K562 (cell line): ENCODE results near the gene SKOR1. TPM values are rescaled to one million over a fixed set of nuclear protein-coding genes. Genes with fewer than 3 reads are reported as not detected.

Experiments
- ATAC-seq: fragments of 200-7000 bp; cut with Tn5 transposase; 3 replicates; pipeline ENCODE4 v1.9.1; 2020; ENCODE audit warnings: moderate library complexity
- BruUV-seq: library from RNA; stranded (reverse); fragments of 400-500 nt; replicated peaks from 2 replicates; lab custom pipeline; 2021; lab: Mats Ljungman, UMichigan
- CTCF ChIA-PET: fragments of 300-600 bp; formaldehyde crosslinking; extraction: SDS; loops from one replicate; lab custom pipeline; 2021; ENCODE audit warnings: low intra/inter-chr PET ratio; lab: Yijun Ruan, JAX
- POLR2A ChIA-PET: fragments of 300-600, 350-650 bp; sonication (Branson Sonifier 250); formaldehyde crosslinking; extraction: SDS; loops from one replicate; lab custom pipeline; 2021; ENCODE audit warnings: antibody characterized with exemption, inconsistent platforms; lab: Yijun Ruan, JAX
- DNase-seq, 4 experiments: peaks; one replicate each; pipeline versions ENCODE4 v3.0.0 to v3.0.0-alpha.2; 2011 to 2018; ENCODE audit warnings: low spot score in 3 of 4, mixed read lengths in 3 of 4; ENCODE audit errors: extremely low read depth in 1 of 4
- FAIRE-seq: peaks from 2 replicates; lab custom pipeline; 2011; peaks lifted over from hg19 to GRCh38; lab: Jason Lieb, UNC
- H2AFZ ChIP-seq: 2 replicates; pipeline ENCODE4 v1.6.0; 2011; ENCODE audit warnings: low read depth, low read length, control low read depth, inconsistent platforms
- H3K27ac ChIP-seq: fragments of 200-600 bp; 3 replicates; pipeline ENCODE4 v1.8.0; 2011; ENCODE audit warnings: low read depth, mild to moderate bottlenecking, control low read depth, inconsistent platforms, low read length, moderate library complexity, mixed read lengths; ENCODE audit errors: extremely low read depth
- H3K27me3 ChIP-seq, 2 experiments: fragments of 300-600 bp in 1 of 2; 2 replicates in 1 of 2; 3 replicates in 1 of 2; pipeline versions ENCODE4 v1.6.0 to v1.8.0; 2011; ENCODE audit warnings: inconsistent platforms in 2 of 2, low read length in 2 of 2, mild to moderate bottlenecking in 1 of 2, mixed read lengths in 1 of 2, moderate library complexity in 1 of 2; ENCODE audit not compliant: control insufficient read depth in 2 of 2, insufficient read depth in 2 of 2
- H3K36me3 ChIP-seq: fragments of 300-600 bp; 3 replicates; pipeline ENCODE4 v1.8.0; 2011; ENCODE audit warnings: mild to moderate bottlenecking, low read length, inconsistent platforms; ENCODE audit not compliant: control insufficient read depth, insufficient read depth
- H3K4me1 ChIP-seq, 2 experiments: fragments of 200-600 bp in 1 of 2; replicated peaks in 1 of 2; 2 replicates in 1 of 2; 3 replicates in 1 of 2; pipeline versions ENCODE4 v1.5.1 to v1.8.0; 2011; ENCODE audit warnings: inconsistent platforms in 2 of 2, low read length in 2 of 2, mild to moderate bottlenecking in 1 of 2, mixed read lengths in 1 of 2, moderate library complexity in 1 of 2; ENCODE audit not compliant: control insufficient read depth in 2 of 2, insufficient read depth in 2 of 2
- H3K4me2 ChIP-seq: 2 replicates; pipeline ENCODE4 v1.6.1; 2011; ENCODE audit warnings: low read length, control low read depth, inconsistent platforms, mixed read lengths; ENCODE audit not compliant: insufficient read depth
- H3K4me3 ChIP-seq: fragments of 200-600 bp; sonication (generic), shearing (Covaris generic); 2 replicates; pipeline ENCODE4 v1.5.1; 2016; ENCODE audit warnings: control low read depth, inconsistent platforms
- H3K79me2 ChIP-seq: fragments of 200-600 bp; 3 replicates; pipeline ENCODE4 v1.8.0; 2011; ENCODE audit warnings: low read length, inconsistent platforms; ENCODE audit not compliant: control insufficient read depth, insufficient read depth
- H3K9ac ChIP-seq, 2 experiments: 2 replicates each; pipeline versions ENCODE4 v1.6.0 to v1.6.1; 2011; ENCODE audit warnings: low read depth in 2 of 2, low read length in 2 of 2, control low read depth in 1 of 2, inconsistent platforms in 1 of 2, mild to moderate bottlenecking in 1 of 2, mixed read lengths in 1 of 2; ENCODE audit not compliant: insufficient read depth in 1 of 2
- H3K9me1 ChIP-seq: one replicate; pipeline ENCODE4 v1.6.0; 2011; ENCODE audit warnings: inconsistent platforms, mild to moderate bottlenecking, low read length, moderate library complexity; ENCODE audit not compliant: control insufficient read depth, insufficient read depth
- H3K9me3 ChIP-seq: replicated peaks from 2 replicates; pipeline ENCODE4 v1.5.1; 2011; ENCODE audit warnings: low read depth, low read length, inconsistent platforms; ENCODE audit not compliant: control insufficient read depth, insufficient read depth
- H4K20me1 ChIP-seq: replicated peaks from 2 replicates; pipeline ENCODE4 v1.6.1; 2011; ENCODE audit warnings: low read length, inconsistent platforms, mixed read lengths; ENCODE audit not compliant: control insufficient read depth, insufficient read depth
- AFF1 ChIP-seq, 2 experiments: fragments of 450-650 bp; IDR thresholded peaks; 2 replicates each; pipeline ENCODE4 v1.6.1; 2018; ENCODE audit warnings: mild to moderate bottlenecking in 2 of 2, low read depth in 1 of 2; ENCODE audit not compliant: partially characterized antibody in 2 of 2
- CTCF ChIP-seq, 3 experiments: IDR thresholded peaks in 2 of 3; conservative IDR thresholded peaks in 1 of 3; 2 replicates each; pipeline ENCODE4 v1.5.1; 2011 to 2012; ENCODE audit warnings: low read length in 3 of 3, mild to moderate bottlenecking in 3 of 3, control low read depth in 2 of 3, improper control_type of control experiment in 1 of 3, inconsistent platforms in 1 of 3, low read depth in 1 of 3, mixed read lengths in 1 of 3, moderate library complexity in 1 of 3; ENCODE audit not compliant: insufficient read depth in 2 of 3
- ELK3 ChIP-seq: fragments of 450-650 bp; formaldehyde crosslinking; IDR thresholded peaks from 2 replicates; pipeline ENCODE4 v1.4.0; 2020; ENCODE audit warnings: mild to moderate bottlenecking
- FOXK1 ChIP-seq: sonication (generic); formaldehyde crosslinking; IDR thresholded peaks from 2 replicates; pipeline ENCODE4 v1.8.0; 2022; ENCODE audit warnings: missing genetic modification reagents, mild to moderate bottlenecking, borderline replicate concordance
- HMBOX1 ChIP-seq: sonication (generic); IDR thresholded peaks from 2 replicates; pipeline ENCODE4 v1.6.1; 2016
- NELFE ChIP-seq: IDR thresholded peaks from 2 replicates; pipeline ENCODE4 v1.6.1; 2011; ENCODE audit warnings: mild to moderate bottlenecking; ENCODE audit not compliant: insufficient read depth, insufficient read length
- RAD21 ChIP-seq, 2 experiments: fragments of 250-450 bp in 1 of 2; fragments of 450-650 bp in 1 of 2; sonication (Bioruptor Pico) in 1 of 2; formaldehyde crosslinking in 1 of 2; IDR thresholded peaks in 1 of 2; conservative IDR thresholded peaks in 1 of 2; 2 replicates each; pipeline versions ENCODE4 v1.4.0 to v1.8.0; 2020 to 2022; ENCODE audit warnings: mild to moderate bottlenecking in 2 of 2, moderate library complexity in 1 of 2
- SMC3 ChIP-seq: conservative IDR thresholded peaks from 2 replicates; pipeline ENCODE4 v1.6.1; 2011; ENCODE audit warnings: low read depth, low read length, improper control_type of control experiment; ENCODE audit not compliant: insufficient read depth
- SNIP1 ChIP-seq: fragments of 450-650 bp; IDR thresholded peaks from 2 replicates; pipeline ENCODE4 v1.7.1; 2017; ENCODE audit warnings: low read depth, mild to moderate bottlenecking
- TCF3 ChIP-seq: sonication (generic); formaldehyde crosslinking; IDR thresholded peaks from 2 replicates; pipeline ENCODE4 v1.4.0; 2020; ENCODE audit warnings: mild to moderate bottlenecking, missing genetic modification reagents
- USF2 ChIP-seq: sonication (generic); formaldehyde crosslinking; IDR thresholded peaks from 2 replicates; pipeline ENCODE4 v1.5.0; 2020; ENCODE audit warnings: missing genetic modification reagents
- WGBS: fragments of 100-300 bp; shearing (Covaris generic); methylation state at CpG from one replicate; pipeline ENCODE4 v1.1.6; 2016; ENCODE audit warnings: low coverage, mixed read lengths; ENCODE audit not compliant: insufficient coverage; ENCODE audit errors: missing lambda C conversion rate; 5-methylcytosine and 5-hydroxymethylcytosine counted together
- in situ Hi-C: fragments of 300-500 bp; cut with MboI; formaldehyde crosslinking; loops from 4 replicates; pipeline ENCODE4 v1.15.0; 2018; ENCODE audit warnings: inconsistent platforms, mixed read lengths
- intact Hi-C: fragments of 100-400 bp; cut with micrococcal nuclease; formaldehyde crosslinking; loops from 2 replicates; pipeline ENCODE4 v1.14.2; 2022
- polyA plus RNA-seq, 8 experiments: library from polyadenylated mRNA; depleted of rRNA in 4 of 8; stranded (reverse) in 5 of 8; unstranded in 3 of 8; fragments of >200 nt; fragmentation: Nextera tagmentation in 2 of 8; fragmentation: Illumina TruSeq in 1 of 8; extraction: Ambion mirVana in 2 of 8; extraction: Trizol in 1 of 8; gene quantifications; 2 replicates each; pipeline versions ENCODE4 v1.2.1 to v1.2.3, GENCODE V29; 2011 to 2014; ENCODE audit warnings: inconsistent platforms in 1 of 8, missing spikeins in 1 of 8
- total RNA-seq, 7 experiments: library from RNA; depleted of rRNA in 6 of 7; stranded (reverse); fragments of >200 nt in 6 of 7; fragmentation: Illumina TruSeq in 2 of 7; extraction: Trizol in 2 of 7; gene quantifications; 2 replicates each; pipeline versions ENCODE4 v1.2.1 to v1.2.3, GENCODE V29; 2011 to 2021; ENCODE audit warnings: low replicate concordance in 1 of 7

The SKOR1 gene
- total and polyA plus RNA-seq, 9 of the 15 experiments (the other 6 are each of a cell fraction or from before 2014, with no cell fraction given) = 0.04 to 0.41 (median 0.09) TPM; not detected in 3

- Histone ChIP-seq H3K36me3 (no peaks in the 10 kb centered on the region), H3K9me1 (no peaks in the 10 kb centered on the region), H3K9me3 (no peaks in the 10 kb centered on the region), H3K4me3 (no peak overlapping the region), H4K20me1 (no peaks in the 10 kb centered on the region; the same call in 1 of the 2 replicates), H3K4me2 (no peak overlapping the region), H3K79me2 (no peaks in the 10 kb centered on the region), H3K27me3 (peaks cover 2 to 29% of the 10 kb centered on the region in 2 experiments; a peak in 4 of 5 replicates), H3K4me1 (peaks cover 11 to 48% of the 10 kb centered on the region in 2 experiments), H3K9ac (no peak overlapping the region), H3K27ac (no peak overlapping the region), H2AFZ (no peak overlapping the region)
- ChIA-PET POLR2A (no interaction called here), CTCF (interaction anchor here (0.6 to 5.5 kb wide), 5 partner anchors 335 to 933 kb away, joined by 3 to 39 read pairs (median 4); no protein-coding TSS in a partner anchor)
- BruUV-seq = no TSS peak
- 35% methylated on average over 8 of the region's 8 CpGs for WGBS
- ATAC-seq = no peak
- in situ Hi-C loops (loop anchor here (5.0 to 10.0 kb wide), 2 partner anchors 379 to 902 kb away; no protein-coding TSS in a partner anchor), intact Hi-C loops (loop anchor here (1.0 to 10.0 kb wide), 2 partner anchors 379 to 532 kb away; no protein-coding TSS in a partner anchor)
- DNase-seq = peak; percentile 52 to 62 (median 60)
- FAIRE-seq = peak; percentile 89
- TF ChIP-seq FOXK1 (CRISPR knock-in tag) = no peak
- no peak for TF ChIP-seq TCF3
- no peak for TF ChIP-seq AFF1 (IDR thresholded peaks at IDR 0.05; ENCODE audit: low read depth in 1 of 2, partially characterized antibody in 2 of 2)
- TF ChIP-seq USF2 = no peak
- no peak for TF ChIP-seq ELK3 (CRISPR knock-in tag)
- peak; percentile 44 to 58 for TF ChIP-seq RAD21 (CRISPR knock-in tag; conservative IDR thresholded peaks at IDR 0.05 in 1 of 2, IDR thresholded peaks at IDR 0.05 in 1 of 2)
- no peak for TF ChIP-seq HMBOX1
- TF ChIP-seq CTCF (IDR thresholded peaks at IDR 0.05 in 2 of 3, conservative IDR thresholded peaks at IDR 0.05 in 1 of 3; ENCODE audit: insufficient read depth in 2 of 3, low read depth in 1 of 3, low read length in 3 of 3) = peak; percentile 68 to 85 (median 84)
- TF ChIP-seq SMC3 = peak; percentile 61; the same call in 1 of the 2 replicates
- TF ChIP-seq NELFE = no peak
- TF ChIP-seq SNIP1 = no peak
These were observed 11.2 kb downstream of the SKOR1 start for GRCh38 chr15:67836477-67836876.
